Effector memory CD8-positive, alpha-beta T cell (primary cell): Measurements from ENCODE around the gene CRISP1.
"Not testable (repeated sequence)": the region's sequence is repeated elsewhere in the genome, so short reads cannot be mapped to it uniquely, and the experiment has no call there.

Source experiments
- ATAC-seq: fragments of 150-1000 bp; cut with Tn5 transposase; replicated peaks from 2 replicates; pipeline ENCODE4 v1.10.0; 2021; ENCODE audit warnings: mild to moderate bottlenecking, moderate library complexity
- DNase-seq, 3 experiments: peaks; one replicate each; pipeline ENCODE4 v3.0.0; 2021
- H3K27ac Mint-ChIP-seq, 2 donors: one replicate each; pipeline ENCODE4 v1.8.0; 2022; ENCODE audit warnings: mild to moderate bottlenecking in 2 of 2, mixed read lengths in 2 of 2, moderate library complexity in 2 of 2
- H3K27me3 Mint-ChIP-seq, 2 donors: one replicate each; pipeline ENCODE4 v1.8.0; 2022; ENCODE audit warnings: mixed read lengths in 2 of 2
- H3K36me3 Mint-ChIP-seq: one replicate; pipeline ENCODE4 v1.8.0; 2022; ENCODE audit warnings: mild to moderate bottlenecking, moderate library complexity, mixed read lengths; ENCODE audit not compliant: insufficient read depth
- H3K4me1 Mint-ChIP-seq, 2 donors: one replicate each; pipeline ENCODE4 v1.8.0; 2022; ENCODE audit warnings: low read depth in 2 of 2, mixed read lengths in 2 of 2
- H3K4me3 Mint-ChIP-seq, 2 donors: one replicate each; pipeline ENCODE4 v1.8.0; 2022; ENCODE audit warnings: mild to moderate bottlenecking in 2 of 2, mixed read lengths in 2 of 2, moderate library complexity in 2 of 2
- H3K9me3 Mint-ChIP-seq, 2 donors: one replicate each; pipeline ENCODE4 v1.8.0; 2022; ENCODE audit warnings: mixed read lengths in 2 of 2
- total RNA-seq, 9 experiments: gene quantifications; one replicate each; lab custom pipeline; 2026; lab: John Stamatoyannopoulos, UW

The CRISP1 gene
- total RNA-seq: 0 to 0.06 (median 0) reads per million in 9 experiments

GRCh38 chr6:49866485-49866943 is at the start of gene CRISP1:
Gene CRISP1 (minus strand): TSS chr6:49866535. CDS start chr6:49857400, 9,135 bp downstream.
- Mint-ChIP-seq H3K4me1 (no peaks in the 10 kb centered on the region), H3K27ac (no peak within 1 kb of the TSS), H3K27me3 (no peaks in the 10 kb centered on the region), H3K9me3 (peaks cover 11 to 12% of the 10 kb centered on the region in 2 donors), H3K4me3 (no peak within 1 kb of the TSS), H3K36me3 (no peaks in the 10 kb centered on the region)
- DNase-seq: no peak
- no peak for ATAC-seq

- H3K36me3 Mint-ChIP-seq: no peaks in the 10 kb centered on the region
- no peaks in the 10 kb centered on the region for H3K4me1 Mint-ChIP-seq
- H3K27me3 Mint-ChIP-seq: no peaks in the 10 kb centered on the region
- DNase-seq (no peak), ATAC-seq (no peak)
- peaks cover 6 to 19% of the 10 kb centered on the region in 2 donors for H3K9me3 Mint-ChIP-seq
- no peak overlapping the region for H3K4me3 Mint-ChIP-seq
- no peak overlapping the region for H3K27ac Mint-ChIP-seq
Observed at GRCh38 chr6:49915035-49915434, 48.7 kb upstream of the CRISP1 start.

GRCh38 chr6:49913636-49914375 is 47.5 kb upstream of the CRISP1 start:
- no peaks in the 10 kb centered on the region for H3K4me1 Mint-ChIP-seq
- H3K27ac Mint-ChIP-seq: no peak overlapping the region
- no peaks in the 10 kb centered on the region for H3K36me3 Mint-ChIP-seq
- peaks cover 6 to 19% of the 10 kb centered on the region in 2 donors for H3K9me3 Mint-ChIP-seq
- ATAC-seq (no peak), DNase-seq (no peak)
- H3K4me3 Mint-ChIP-seq: no peak overlapping the region
- H3K27me3 Mint-ChIP-seq: no peaks in the 10 kb centered on the region

GRCh38 chr6:49912196-49912595 is 45.9 kb upstream of the CRISP1 start:
- DNase-seq: no peak
- Mint-ChIP-seq H3K4me1 (no peaks in the 10 kb centered on the region), H3K4me3 (no peak overlapping the region), H3K9me3 (peaks cover 6 to 12% of the 10 kb centered on the region in 2 donors), H3K36me3 (no peaks in the 10 kb centered on the region), H3K27ac (no peak overlapping the region), H3K27me3 (no peaks in the 10 kb centered on the region)
- no peak for ATAC-seq

- no peaks in the 10 kb centered on the region for H3K27me3 Mint-ChIP-seq
- H3K36me3 Mint-ChIP-seq: no peaks in the 10 kb centered on the region
- DNase-seq (no peak), ATAC-seq (no peak)
- no peak overlapping the region for H3K27ac Mint-ChIP-seq
- peaks cover 4 to 6% of the 10 kb centered on the region in 2 donors for H3K9me3 Mint-ChIP-seq
- no peak overlapping the region for H3K4me3 Mint-ChIP-seq
- no peaks in the 10 kb centered on the region for H3K4me1 Mint-ChIP-seq
Observed at GRCh38 chr6:49911252-49911651, 44.9 kb upstream of the CRISP1 start.

GRCh38 chr6:49909563-49909962 is 43.2 kb upstream of the CRISP1 start:
- no peaks in the 10 kb centered on the region for H3K27me3 Mint-ChIP-seq
- ATAC-seq (no peak), DNase-seq (no peak)
- H3K9me3 Mint-ChIP-seq: peaks cover 4 to 6% of the 10 kb centered on the region in 2 donors
- no peak overlapping the region for H3K27ac Mint-ChIP-seq
- H3K36me3 Mint-ChIP-seq: no peaks in the 10 kb centered on the region
- no peak overlapping the region for H3K4me3 Mint-ChIP-seq
- H3K4me1 Mint-ChIP-seq: no peaks in the 10 kb centered on the region

GRCh38 chr6:49906526-49906925 is 40.2 kb upstream of the CRISP1 start:
- Mint-ChIP-seq H3K4me3 (no peak overlapping the region), H3K9me3 (peaks cover 0 to 2% of the 10 kb centered on the region in 2 donors), H3K4me1 (no peaks in the 10 kb centered on the region), H3K27ac (no peak overlapping the region), H3K27me3 (no peaks in the 10 kb centered on the region), H3K36me3 (no peaks in the 10 kb centered on the region)
- ATAC-seq (no peak), DNase-seq (no peak)

GRCh38 chr6:49905296-49905695 is 39.0 kb upstream of the CRISP1 start:
- DNase-seq (no peak), ATAC-seq (no peak)
- no peaks in the 10 kb centered on the region for H3K36me3 Mint-ChIP-seq
- no peaks in the 10 kb centered on the region for H3K4me1 Mint-ChIP-seq
- no peak overlapping the region for H3K4me3 Mint-ChIP-seq
- peaks cover 0 to 2% of the 10 kb centered on the region in 2 donors for H3K9me3 Mint-ChIP-seq
- H3K27ac Mint-ChIP-seq: no peak overlapping the region
- no peaks in the 10 kb centered on the region for H3K27me3 Mint-ChIP-seq

- Mint-ChIP-seq H3K4me1 (no peaks in the 10 kb centered on the region), H3K27ac (no peak overlapping the region), H3K4me3 (no peak overlapping the region), H3K27me3 (no peaks in the 10 kb centered on the region), H3K36me3 (no peaks in the 10 kb centered on the region), H3K9me3 (peaks cover 0 to 2% of the 10 kb centered on the region in 2 donors)
- DNase-seq: no peak
- ATAC-seq: no peak
Observed at GRCh38 chr6:49902856-49903255, 36.5 kb upstream of the CRISP1 start.

GRCh38 chr6:49898904-49899566 is 32.7 kb upstream of the CRISP1 start:
- peaks cover 11 to 14% of the 10 kb centered on the region in 2 donors for H3K9me3 Mint-ChIP-seq
- no peaks in the 10 kb centered on the region for H3K4me1 Mint-ChIP-seq
- no peak for ATAC-seq
- DNase-seq: no peak
- no peak overlapping the region for H3K27ac Mint-ChIP-seq
- H3K27me3 Mint-ChIP-seq: no peaks in the 10 kb centered on the region
- H3K4me3 Mint-ChIP-seq: no peak overlapping the region
- no peaks in the 10 kb centered on the region for H3K36me3 Mint-ChIP-seq

- H3K4me3 Mint-ChIP-seq, H3K27ac Mint-ChIP-seq, H3K4me1 Mint-ChIP-seq, H3K27me3 Mint-ChIP-seq, H3K36me3 Mint-ChIP-seq, ATAC-seq, DNase-seq: not testable (repeated sequence)
- H3K9me3 Mint-ChIP-seq: peaks cover 20 to 26% of the 10 kb centered on the region in 2 donors
Observed at GRCh38 chr6:49895553-49895952, 29.2 kb upstream of the CRISP1 start.

GRCh38 chr6:49892280-49892679 is 25.9 kb upstream of the CRISP1 start:
- no peaks in the 10 kb centered on the region for H3K27me3 Mint-ChIP-seq
- DNase-seq (no peak), ATAC-seq (no peak)
- peaks cover 24 to 25% of the 10 kb centered on the region in 2 donors for H3K9me3 Mint-ChIP-seq
- H3K4me1 Mint-ChIP-seq: no peaks in the 10 kb centered on the region
- H3K4me3 Mint-ChIP-seq: no peak overlapping the region
- H3K27ac Mint-ChIP-seq: no peak overlapping the region
- no peaks in the 10 kb centered on the region for H3K36me3 Mint-ChIP-seq

- DNase-seq (no peak), ATAC-seq (no peak)
- Mint-ChIP-seq H3K27me3 (no peaks in the 10 kb centered on the region), H3K36me3 (no peaks in the 10 kb centered on the region), H3K27ac (no peak overlapping the region), H3K4me3 (no peak overlapping the region), H3K9me3 (peaks cover 20 to 22% of the 10 kb centered on the region in 2 donors), H3K4me1 (no peaks in the 10 kb centered on the region)
Observed at GRCh38 chr6:49890988-49891387, 24.7 kb upstream of the CRISP1 start.
